ENCODE measurements around the gene ICAM2. TPM values are rescaled to one million over a fixed set of nuclear protein-coding genes. Genes with fewer than 3 reads are reported as not detected.

Gene ICAM2
- total and polyA plus RNA-seq, 9 donors: 6.8 to 34.2 (median 19.9) TPM

- DNase-seq: no peak
- Histone ChIP-seq H3K9me3 (no peaks in the 10 kb centered on the region), H3K27me3 (no peaks in the 10 kb centered on the region), H3K4me1 (ENCODE audit: insufficient read depth) (no peaks in the 10 kb centered on the region), H3K4me3 (no peak overlapping the region), H3K36me3 (no peaks in the 10 kb centered on the region), H3K27ac (no peak overlapping the region)
- 88 to 90% (median 89%) methylated on average over 19 of the region's 19 CpGs for WGBS, 3 donors
- intact Hi-C loops (cut with DNase I): no loop called here
- no peak for TF ChIP-seq POLR2A (IDR thresholded peaks at IDR 0.05)
- no peak for TF ChIP-seq EP300 (IDR thresholded peaks at IDR 0.05)
- no peak for TF ChIP-seq CTCF (IDR thresholded peaks at IDR 0.05)
Observed at GRCh38 chr17:63967953-63968352, 52.5 kb downstream of the ICAM2 start.

- H3K27me3 ChIP-seq: no peaks in the 10 kb centered on the region
- intact Hi-C loops (cut with DNase I): no loop called here
- H3K9me3 ChIP-seq: no peaks in the 10 kb centered on the region
- no peak overlapping the region for H3K27ac ChIP-seq
- no peak overlapping the region for H3K4me3 ChIP-seq
- 78 to 86% (median 80%) methylated on average over 11 of the region's 11 CpGs for WGBS, 3 donors
- DNase-seq: no peak
- H3K4me1 ChIP-seq (ENCODE audit: insufficient read depth): peaks cover 5% of the 10 kb centered on the region
- TF ChIP-seq EP300 (IDR thresholded peaks at IDR 0.05) (no peak), POLR2A (IDR thresholded peaks at IDR 0.05) (no peak), CTCF (IDR thresholded peaks at IDR 0.05) (no peak)
- H3K36me3 ChIP-seq: no peaks in the 10 kb centered on the region
Observed at GRCh38 chr17:63966646-63967264, 53.7 kb downstream of the ICAM2 start.

DNA sequence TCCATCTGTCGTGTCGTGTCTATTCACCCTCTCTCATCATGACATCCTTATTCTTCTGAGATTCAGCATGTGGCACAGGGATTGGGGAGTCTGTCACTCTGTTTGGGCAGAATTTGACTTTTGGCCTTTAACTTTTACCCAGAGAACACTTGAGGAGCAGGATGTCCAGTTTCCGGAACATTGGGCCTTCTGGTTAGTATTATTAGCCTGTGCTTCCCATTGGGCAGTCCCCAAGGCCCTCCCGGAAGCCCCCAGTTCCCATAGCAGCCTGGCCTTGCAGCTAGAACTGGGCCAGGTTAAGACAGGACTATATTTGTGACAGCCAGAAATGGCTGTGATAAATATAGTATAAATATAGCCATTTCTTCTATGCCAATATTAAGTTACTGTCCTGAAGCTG is 57.3 kb downstream of the ICAM2 start:
- WGBS, 3 donors: 84 to 88% (median 86%) methylated on average over 4 of the region's 4 CpGs
- DNase-seq: no peak
- H3K27ac ChIP-seq: no peak overlapping the region
- no peaks in the 10 kb centered on the region for H3K9me3 ChIP-seq
- no peaks in the 10 kb centered on the region for H3K36me3 ChIP-seq
- no peaks in the 10 kb centered on the region for H3K27me3 ChIP-seq
- TF ChIP-seq POLR2A (IDR thresholded peaks at IDR 0.05) (no peak), CTCF (IDR thresholded peaks at IDR 0.05) (no peak), EP300 (IDR thresholded peaks at IDR 0.05) (no peak)
- intact Hi-C loops (cut with DNase I): no loop called here
- H3K4me3 ChIP-seq: no peak overlapping the region
- peaks cover 9% of the 10 kb centered on the region for H3K4me1 ChIP-seq (ENCODE audit: insufficient read depth)

GRCh38 chr17:63962298-63962744 is 58.1 kb downstream of the ICAM2 start:
- H3K9me3 ChIP-seq: no peaks in the 10 kb centered on the region
- TF ChIP-seq CTCF (IDR thresholded peaks at IDR 0.05) (no peak), POLR2A (IDR thresholded peaks at IDR 0.05) (no peak), EP300 (IDR thresholded peaks at IDR 0.05) (no peak)
- H3K27ac ChIP-seq: no peak overlapping the region
- H3K4me1 ChIP-seq (ENCODE audit: insufficient read depth): peaks cover 9% of the 10 kb centered on the region
- no peaks in the 10 kb centered on the region for H3K27me3 ChIP-seq
- WGBS, 3 donors: 53 to 61% (median 60%) methylated on average over 10 of the region's 10 CpGs
- no peak overlapping the region for H3K4me3 ChIP-seq
- no peak for DNase-seq
- H3K36me3 ChIP-seq: no peaks in the 10 kb centered on the region
- intact Hi-C loops (cut with DNase I): no loop called here

Measured in ovary (tissue), 9 donors.